Cardiac muscle cell (in vitro differentiated cells and primary cell): ENCODE results near the gene CXorf65. TPM values are rescaled to one million over a fixed set of nuclear protein-coding genes. Genes with fewer than 3 reads are reported as not detected.

ENCODE experiments used
- DNase-seq, 2 donors: peaks; one replicate each; pipeline versions ENCODE4 v3.0.0 to v3.0.0-alpha.2; 2010 to 2017; ENCODE audit warnings: low read depth in 1 of 2, low spot score in 1 of 2
- H3K27ac ChIP-seq: fragments of 200-600 bp; sonication (generic); 2 replicates; pipeline ENCODE4 v1.5.1; 2016
- H3K27me3 ChIP-seq: fragments of 200-600 bp; sonication (generic); 2 replicates; pipeline ENCODE4 v1.6.0; 2016; ENCODE audit warnings: control low read depth
- H3K36me3 ChIP-seq: fragments of 200-600 bp; sonication (generic); 2 replicates; pipeline ENCODE4 v1.5.1; 2016; ENCODE audit warnings: control low read depth
- H3K4me1 ChIP-seq: fragments of 200-600 bp; sonication (generic); 2 replicates; pipeline ENCODE4 v1.8.1; 2017; ENCODE audit warnings: low read depth, mild to moderate bottlenecking, mixed run types
- H3K4me3 ChIP-seq: fragments of 200-600 bp; sonication (generic); 2 replicates; pipeline ENCODE4 v1.5.1; 2016; ENCODE audit warnings: mild to moderate bottlenecking
- H3K9me3 ChIP-seq: fragments of 200-600 bp; sonication (generic); 2 replicates; pipeline ENCODE4 v1.5.1; 2017; ENCODE audit warnings: low read depth, mild to moderate bottlenecking, control low read depth
- CTCF ChIP-seq: IDR thresholded peaks from 2 replicates; pipeline ENCODE4 v1.5.1; 2012; ENCODE audit warnings: low read depth, mild to moderate bottlenecking, low read length
- polyA plus RNA-seq: library from polyadenylated mRNA; unstranded; fragments of >200 nt; fragmentation: Nextera tagmentation; extraction: Ambion mirVana; gene quantifications from 2 replicates; pipeline ENCODE4 v1.2.1, GENCODE V29; 2016
- total RNA-seq: library from RNA; depleted of rRNA; stranded (reverse); fragments of >200 nt; gene quantifications from 2 replicates; pipeline ENCODE4 v1.2.3, GENCODE V29; 2016

Gene CXorf65
- total and polyA plus RNA-seq, 2 experiments from 2014 or later, result not detected

- H3K36me3 ChIP-seq, result no peaks in the 10 kb centered on the region
- TF ChIP-seq CTCF, result no peak
- no peak for DNase-seq
- no peaks in the 10 kb centered on the region for H3K9me3 ChIP-seq
- no peak overlapping the region for H3K4me3 ChIP-seq
- peaks cover 34% of the 10 kb centered on the region for H3K4me1 ChIP-seq
- H3K27me3 ChIP-seq, result no peaks in the 10 kb centered on the region
- no peak overlapping the region for H3K27ac ChIP-seq
Observed at GRCh38 chrX:71105628-71106027, 912 bp downstream of the CXorf65 start.

- H3K36me3 ChIP-seq, result no peaks in the 10 kb centered on the region
- no peak overlapping the region for H3K4me3 ChIP-seq
- peak; percentile 9 to 42 for DNase-seq
- no peaks in the 10 kb centered on the region for H3K27me3 ChIP-seq
- no peaks in the 10 kb centered on the region for H3K9me3 ChIP-seq
- TF ChIP-seq CTCF, result no peak
- H3K4me1 ChIP-seq, result peaks cover 36% of the 10 kb centered on the region
- H3K27ac ChIP-seq, result peak overlapping the region; percentile 91
Observed at GRCh38 chrX:71103110-71103983, 3.2 kb downstream of the CXorf65 start.

- no peak for TF ChIP-seq CTCF
- Histone ChIP-seq H3K4me1 (peaks cover 25% of the 10 kb centered on the region), H3K9me3 (no peaks in the 10 kb centered on the region), H3K36me3 (no peaks in the 10 kb centered on the region), H3K4me3 (no peak overlapping the region), H3K27me3 (no peaks in the 10 kb centered on the region), H3K27ac (peak overlapping the region; percentile 91)
- DNase-seq, result no peak
Observed at GRCh38 chrX:71102292-71102691, 4.2 kb downstream of the CXorf65 start.

GRCh38 chrX:71100581-71101505 lies 5.7 kb downstream of the CXorf65 start:
- Histone ChIP-seq H3K27me3 (no peaks in the 10 kb centered on the region), H3K4me3 (no peak overlapping the region), H3K9me3 (no peaks in the 10 kb centered on the region), H3K4me1 (peaks cover 24% of the 10 kb centered on the region), H3K27ac (no peak overlapping the region), H3K36me3 (no peaks in the 10 kb centered on the region)
- no peak for TF ChIP-seq CTCF
- no peak for DNase-seq

GRCh38 chrX:71099736-71100135 lies 6.8 kb downstream of the CXorf65 start:
- Histone ChIP-seq H3K9me3 (no peaks in the 10 kb centered on the region), H3K4me3 (no peak overlapping the region), H3K27ac (no peak overlapping the region), H3K36me3 (no peaks in the 10 kb centered on the region), H3K4me1 (peaks cover 24% of the 10 kb centered on the region), H3K27me3 (no peaks in the 10 kb centered on the region)
- TF ChIP-seq CTCF, result no peak
- no peak for DNase-seq
